22Rv1 (cell line): Measurements from ENCODE around the gene ABCD1.
"Not testable (repeated sequence)": the region's sequence is repeated elsewhere in the genome, so short reads cannot be mapped to it uniquely, and the experiment has no call there.

Experiments
- CTCF ChIP-seq: fragments of 450-650 bp; IDR thresholded peaks from 2 replicates; pipeline ENCODE4 v1.5.1; 2017; ENCODE audit warnings: mild to moderate bottlenecking
- ZFX ChIP-seq: fragments of 450-650 bp; IDR thresholded peaks from 2 replicates; pipeline ENCODE4 v1.6.1; 2017; ENCODE audit warnings: antibody characterized with exemption, borderline replicate concordance

GRCh38 chrX:153699784-153700371 lies 24.8 kb upstream of the ABCD1 start:
- TF ChIP-seq CTCF, ZFX: not testable (repeated sequence)
